ENCODE data around the gene STRIP1. TPM values are rescaled to one million over a fixed set of nuclear protein-coding genes. Genes with fewer than 3 reads are reported as not detected.
A peak's percentile ranks its signal among the peaks of the same experiment; 100 is the strongest.

The STRIP1 gene
- polyA plus RNA-seq, 1 of the 3 experiments (the other 2 are of a cell fraction), result 34.6 TPM

DNA sequence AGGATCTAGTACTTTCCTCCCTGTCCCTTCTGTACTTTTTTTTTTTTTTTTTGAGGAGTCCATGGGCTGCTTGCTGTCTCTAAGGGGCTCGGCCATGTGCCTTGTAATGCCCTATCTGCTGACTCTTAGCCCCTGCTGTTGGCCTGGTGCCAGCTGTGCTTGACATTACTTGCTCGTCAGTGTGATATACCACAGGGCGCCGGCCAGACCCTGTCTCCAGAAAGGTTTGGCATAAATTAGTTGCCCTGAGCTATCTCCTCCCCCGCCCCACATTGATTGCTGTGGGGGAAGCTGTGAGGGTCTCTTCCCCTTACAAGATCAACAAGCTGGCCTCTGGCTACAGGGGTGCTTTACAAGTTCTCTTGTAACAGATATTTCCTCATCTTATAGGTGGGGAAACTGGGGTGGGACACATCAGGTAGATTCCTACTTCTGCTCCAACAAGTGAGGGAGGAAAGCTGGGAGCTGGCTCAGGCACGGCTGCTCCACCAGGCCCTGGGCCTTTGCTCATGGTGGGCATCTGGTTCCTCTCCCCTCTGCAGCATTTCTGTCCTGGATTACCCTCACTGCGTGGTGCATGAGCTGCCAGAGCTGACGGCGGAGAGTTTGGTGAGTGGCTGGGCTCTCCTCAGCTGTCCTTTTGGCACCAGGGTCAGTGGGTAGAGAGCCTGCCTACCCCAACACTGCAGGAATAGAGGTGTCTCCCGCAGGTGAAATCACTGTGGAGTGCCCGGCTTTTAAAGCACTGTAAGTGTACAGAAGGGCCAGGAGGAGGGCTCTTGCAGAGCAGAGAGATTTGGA is 15.6 kb downstream of the STRIP1 start:
- H3K4me3 ChIP-seq (ENCODE audit: low read depth in 2 of 2, low read length in 1 of 2), result no peak overlapping the region
- ChIA-PET CTCF (interaction anchor here (0.6 to 42.0 kb wide), 18 partner anchors 9 to 289 kb away, joined by 3 to 1768 read pairs (median 6); partner anchors contain the start of genes AHCYL1, RBM15, STRIP1 and UBL4B), POLR2A (interaction anchor here (0.7 to 2.2 kb wide), 9 partner anchors 8 to 57 kb away, joined by 3 to 16 read pairs (median 4); partner anchors contain the start of gene STRIP1)
- no peaks in the 10 kb centered on the region for H4K20me1 ChIP-seq (ENCODE audit: insufficient read depth)
- no peaks in the 10 kb centered on the region for H3K9me3 ChIP-seq
- H3K27me3 ChIP-seq (ENCODE audit: insufficient read depth), result no peaks in the 10 kb centered on the region
- H3F3A ChIP-seq (replicated peaks; ENCODE audit: insufficient read depth), result peaks cover 13% of the 10 kb centered on the region
- 67% methylated on average over 11 of the region's 11 CpGs for WGBS (ENCODE audit: low lambda C conversion rate)
- H3K36me3 ChIP-seq (replicated peaks in 1 of 2; ENCODE audit: control insufficient read depth in 1 of 2, insufficient read depth in 2 of 2, low read length in 1 of 2), result peaks cover 64 to 91% of the 10 kb centered on the region in 2 experiments
- DNase-seq, result peak; percentile 81
- H2AFZ ChIP-seq (ENCODE audit: low read depth), result no peak overlapping the region
- no peaks in the 10 kb centered on the region for H3K79me2 ChIP-seq (ENCODE audit: insufficient read depth)
- H3K27ac ChIP-seq (ENCODE audit: low read depth in 2 of 2, low read length in 1 of 2), result peak overlapping the region; percentile 12 to 91; a peak in 3 of 4 replicates
- H3K9me2 ChIP-seq, result no peaks in the 10 kb centered on the region
- no peak overlapping the region for H3K9ac ChIP-seq
- TF ChIP-seq, protein P1, sequence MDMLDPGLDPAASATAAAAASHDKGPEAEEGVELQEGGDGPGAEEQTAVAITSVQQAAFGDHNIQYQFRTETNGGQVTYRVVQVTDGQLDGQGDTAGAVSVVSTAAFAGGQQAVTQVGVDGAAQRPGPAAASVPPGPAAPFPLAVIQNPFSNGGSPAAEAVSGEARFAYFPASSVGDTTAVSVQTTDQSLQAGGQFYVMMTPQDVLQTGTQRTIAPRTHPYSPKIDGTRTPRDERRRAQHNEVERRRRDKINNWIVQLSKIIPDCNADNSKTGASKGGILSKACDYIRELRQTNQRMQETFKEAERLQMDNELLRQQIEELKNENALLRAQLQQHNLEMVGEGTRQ (IDR thresholded peaks at IDR 0.05; ENCODE audit: borderline replicate concordance, low read depth, low read length), result no peak
- TF ChIP-seq NFIC (IDR thresholded peaks at IDR 0.05; ENCODE audit: borderline replicate concordance) (peak; percentile 38; the same call in 1 of the 2 replicates), FOSL2 (IDR thresholded peaks at IDR 0.05; ENCODE audit: borderline replicate concordance, low read depth) (no peak), GABPA (IDR thresholded peaks at IDR 0.05; ENCODE audit: low read depth) (no peak), EP300 (IDR thresholded peaks at IDR 0.05; ENCODE audit: borderline replicate concordance in 1 of 2, low read depth in 1 of 2, low read length in 1 of 2) (0 out of 4 replicates have a peak, but pooled peaks of 1 of the 2 experiments have one; percentile 52), MXI1 (IDR thresholded peaks at IDR 0.05; ENCODE audit: low read depth, low read length) (peak; percentile 73; the same call in 1 of the 2 replicates), NRF1 (IDR thresholded peaks at IDR 0.05; ENCODE audit: low read depth, low read length) (no peak), MEF2A (IDR thresholded peaks at IDR 0.05; ENCODE audit: borderline replicate concordance, low read depth) (no peak), POLR2AphosphoS5 (IDR thresholded peaks at IDR 0.05; ENCODE audit: low read depth, low read length) (no peak), EZH2phosphoT487 (IDR thresholded peaks at IDR 0.05; ENCODE audit: borderline replicate concordance, low read depth) (no peak), TCF12 (IDR thresholded peaks at IDR 0.05) (no peak), TAF1 (IDR thresholded peaks at IDR 0.05; ENCODE audit: borderline replicate concordance, low read depth, low read length) (no peak), TEAD4 (IDR thresholded peaks at IDR 0.05; ENCODE audit: borderline replicate concordance, insufficient read depth) (no peak), GATA2 (CRISPR knock-in tag; IDR thresholded peaks at IDR 0.05) (peak; percentile 18; the same call in 1 of the 2 replicates), FOXJ3 (CRISPR knock-in tag; IDR thresholded peaks at IDR 0.05) (peak; percentile 64; the same call in 1 of the 2 replicates), RFX5 (IDR thresholded peaks at IDR 0.05; ENCODE audit: low read length) (0 out of 2 replicates have a peak, but pooled peaks have one; percentile 5), CHD2 (IDR thresholded peaks at IDR 0.05; ENCODE audit: low read length, partially characterized antibody) (no peak)
- TF ChIP-seq, protein P2, sequence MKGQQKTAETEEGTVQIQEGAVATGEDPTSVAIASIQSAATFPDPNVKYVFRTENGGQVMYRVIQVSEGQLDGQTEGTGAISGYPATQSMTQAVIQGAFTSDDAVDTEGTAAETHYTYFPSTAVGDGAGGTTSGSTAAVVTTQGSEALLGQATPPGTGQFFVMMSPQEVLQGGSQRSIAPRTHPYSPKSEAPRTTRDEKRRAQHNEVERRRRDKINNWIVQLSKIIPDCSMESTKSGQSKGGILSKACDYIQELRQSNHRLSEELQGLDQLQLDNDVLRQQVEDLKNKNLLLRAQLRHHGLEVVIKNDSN (IDR thresholded peaks at IDR 0.05; ENCODE audit: borderline replicate concordance, low read depth), result no peak
- TF ChIP-seq, protein P3, sequence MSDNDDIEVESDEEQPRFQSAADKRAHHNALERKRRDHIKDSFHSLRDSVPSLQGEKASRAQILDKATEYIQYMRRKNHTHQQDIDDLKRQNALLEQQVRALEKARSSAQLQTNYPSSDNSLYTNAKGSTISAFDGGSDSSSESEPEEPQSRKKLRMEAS (IDR thresholded peaks at IDR 0.05; ENCODE audit: low read depth), result no peak
- TF ChIP-seq, protein P4, sequence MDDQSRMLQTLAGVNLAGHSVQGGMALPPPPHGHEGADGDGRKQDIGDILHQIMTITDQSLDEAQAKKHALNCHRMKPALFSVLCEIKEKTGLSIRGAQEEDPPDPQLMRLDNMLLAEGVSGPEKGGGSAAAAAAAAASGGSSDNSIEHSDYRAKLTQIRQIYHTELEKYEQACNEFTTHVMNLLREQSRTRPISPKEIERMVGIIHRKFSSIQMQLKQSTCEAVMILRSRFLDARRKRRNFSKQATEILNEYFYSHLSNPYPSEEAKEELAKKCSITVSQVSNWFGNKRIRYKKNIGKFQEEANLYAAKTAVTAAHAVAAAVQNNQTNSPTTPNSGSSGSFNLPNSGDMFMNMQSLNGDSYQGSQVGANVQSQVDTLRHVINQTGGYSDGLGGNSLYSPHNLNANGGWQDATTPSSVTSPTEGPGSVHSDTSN (IDR thresholded peaks at IDR 0.05), result 0 out of 2 replicates have a peak, but pooled peaks have one; percentile 8
- peaks cover 22 to 49% of the 10 kb centered on the region in 2 experiments; a peak in 3 of 4 replicates for H3K4me1 ChIP-seq (ENCODE audit: control insufficient read depth in 1 of 2, insufficient read depth in 2 of 2, low read depth in 1 of 2, low read length in 1 of 2)
- no peak overlapping the region for H3K4me2 ChIP-seq
